Measurements from ENCODE around the gene TM4SF20. TPM values are rescaled to one million over a fixed set of nuclear protein-coding genes. Genes with fewer than 3 reads are reported as not detected.
A peak's percentile ranks its signal among the peaks of the same experiment; 100 is the strongest.

The TM4SF20 gene
- total RNA-seq, 6 experiments from 2014 or later, result 0.09 to 0.34 (median 0.22) TPM

DNA sequence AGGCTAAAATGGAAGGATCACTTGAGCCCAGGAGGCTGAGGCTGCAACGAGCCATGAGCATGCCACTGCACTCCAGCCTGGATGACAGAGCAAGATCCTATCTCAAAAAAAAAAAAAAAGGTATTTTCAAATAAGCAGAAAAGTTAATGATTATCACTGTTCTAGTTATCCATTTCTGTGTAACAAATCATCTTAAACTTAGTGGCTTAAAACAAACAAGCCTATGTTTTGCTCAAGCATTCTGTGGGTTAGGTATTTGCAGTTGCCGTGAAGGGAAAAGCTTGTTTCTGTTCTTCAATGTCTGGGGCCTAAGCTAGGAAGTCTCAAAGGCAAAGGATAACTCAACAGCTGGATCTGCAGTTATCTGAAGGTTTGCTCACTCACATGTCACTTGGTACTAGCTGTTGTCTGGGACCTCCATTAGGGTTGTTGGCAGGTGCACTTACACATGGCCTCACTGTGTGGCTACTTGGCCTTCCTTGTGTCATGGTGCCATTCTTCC lies 40.0 kb downstream of the TM4SF20 start:
- H3K4me3 Mint-ChIP-seq, result no peak overlapping the region
- DNase-seq, result no peak
- no peaks in the 10 kb centered on the region for H3K4me1 Mint-ChIP-seq (ENCODE audit: low read depth)
- H3K27ac Mint-ChIP-seq, result no peak overlapping the region
- no peaks in the 10 kb centered on the region for H3K27me3 Mint-ChIP-seq (ENCODE audit: insufficient read depth)
- peaks cover 25% of the 10 kb centered on the region for H3K36me3 Mint-ChIP-seq (ENCODE audit: low read depth)
- TF ChIP-seq, protein P1, sequence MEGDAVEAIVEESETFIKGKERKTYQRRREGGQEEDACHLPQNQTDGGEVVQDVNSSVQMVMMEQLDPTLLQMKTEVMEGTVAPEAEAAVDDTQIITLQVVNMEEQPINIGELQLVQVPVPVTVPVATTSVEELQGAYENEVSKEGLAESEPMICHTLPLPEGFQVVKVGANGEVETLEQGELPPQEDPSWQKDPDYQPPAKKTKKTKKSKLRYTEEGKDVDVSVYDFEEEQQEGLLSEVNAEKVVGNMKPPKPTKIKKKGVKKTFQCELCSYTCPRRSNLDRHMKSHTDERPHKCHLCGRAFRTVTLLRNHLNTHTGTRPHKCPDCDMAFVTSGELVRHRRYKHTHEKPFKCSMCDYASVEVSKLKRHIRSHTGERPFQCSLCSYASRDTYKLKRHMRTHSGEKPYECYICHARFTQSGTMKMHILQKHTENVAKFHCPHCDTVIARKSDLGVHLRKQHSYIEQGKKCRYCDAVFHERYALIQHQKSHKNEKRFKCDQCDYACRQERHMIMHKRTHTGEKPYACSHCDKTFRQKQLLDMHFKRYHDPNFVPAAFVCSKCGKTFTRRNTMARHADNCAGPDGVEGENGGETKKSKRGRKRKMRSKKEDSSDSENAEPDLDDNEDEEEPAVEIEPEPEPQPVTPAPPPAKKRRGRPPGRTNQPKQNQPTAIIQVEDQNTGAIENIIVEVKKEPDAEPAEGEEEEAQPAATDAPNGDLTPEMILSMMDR (IDR thresholded peaks at IDR 0.05), result no peak
- H3K9me3 Mint-ChIP-seq, result no peaks in the 10 kb centered on the region

DNA sequence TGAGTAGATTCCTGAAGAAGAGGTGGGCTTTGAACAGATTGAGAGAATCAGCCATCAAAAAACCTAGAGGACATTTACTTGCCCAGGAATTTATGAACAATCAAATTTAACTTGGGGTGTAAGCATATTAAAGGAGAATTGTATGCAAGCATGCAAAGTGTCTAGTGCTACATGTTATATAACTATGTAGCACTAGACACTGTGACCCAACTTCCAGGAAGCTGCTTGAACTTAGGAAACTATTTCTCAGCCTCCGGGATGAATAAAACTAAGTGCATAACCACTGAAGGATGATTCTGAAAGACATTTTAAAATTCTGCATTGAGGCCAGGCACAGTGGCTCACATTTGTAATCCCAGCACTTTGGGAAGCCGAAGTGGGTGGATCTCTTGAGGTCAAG lies 41.7 kb downstream of the TM4SF20 start:
- Mint-ChIP-seq H3K4me1 (ENCODE audit: low read depth) (no peaks in the 10 kb centered on the region), H3K27ac (no peak overlapping the region), H3K4me3 (no peak overlapping the region), H3K36me3 (ENCODE audit: low read depth) (peaks cover 29% of the 10 kb centered on the region), H3K27me3 (ENCODE audit: insufficient read depth) (no peaks in the 10 kb centered on the region), H3K9me3 (no peaks in the 10 kb centered on the region)
- no peak for DNase-seq
- TF ChIP-seq, protein P1 (IDR thresholded peaks at IDR 0.05), result no peak

- Mint-ChIP-seq H3K4me3 (no peak overlapping the region), H3K27ac (no peak overlapping the region), H3K9me3 (no peaks in the 10 kb centered on the region), H3K4me1 (ENCODE audit: low read depth) (no peaks in the 10 kb centered on the region), H3K27me3 (ENCODE audit: insufficient read depth) (no peaks in the 10 kb centered on the region), H3K36me3 (ENCODE audit: low read depth) (peaks cover 41% of the 10 kb centered on the region)
- DNase-seq, result no peak
- TF ChIP-seq, protein P1 (IDR thresholded peaks at IDR 0.05), result no peak
Measured at GRCh38 chr2:227335713-227336112, 43.4 kb downstream of the TM4SF20 start.

DNA sequence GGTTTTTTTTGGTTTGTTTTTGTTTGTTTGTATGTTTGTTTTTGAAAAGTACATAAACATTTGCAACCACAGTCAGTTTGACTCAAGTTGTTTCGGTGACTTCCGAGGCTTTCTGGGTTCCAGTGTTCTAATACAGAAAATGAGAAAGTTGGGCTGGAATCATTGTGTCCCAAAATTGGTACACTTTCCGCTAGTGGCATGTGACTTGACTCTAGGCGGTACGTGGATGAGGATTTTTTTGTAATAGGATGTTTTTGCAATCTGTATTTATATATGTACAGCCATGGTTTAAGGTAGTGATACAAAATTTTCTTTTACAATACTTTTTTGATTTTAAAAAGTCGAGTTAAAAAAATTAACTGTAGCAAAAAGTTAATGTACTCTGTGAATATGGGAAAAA lies 52.3 kb downstream of the TM4SF20 start:
- no peaks in the 10 kb centered on the region for H3K27me3 Mint-ChIP-seq (ENCODE audit: insufficient read depth)
- TF ChIP-seq, protein P1 (IDR thresholded peaks at IDR 0.05), result no peak
- no peak overlapping the region; the same call in 1 of the 2 replicates for H3K27ac Mint-ChIP-seq
- peaks cover 36% of the 10 kb centered on the region for H3K4me1 Mint-ChIP-seq (ENCODE audit: low read depth)
- H3K36me3 Mint-ChIP-seq (ENCODE audit: low read depth), result peaks cover 23% of the 10 kb centered on the region
- H3K9me3 Mint-ChIP-seq, result peaks cover 5% of the 10 kb centered on the region; the same call in 1 of the 2 replicates
- H3K4me3 Mint-ChIP-seq, result peak overlapping the region; percentile 91
- no peak for DNase-seq

- TF ChIP-seq, protein P1 (IDR thresholded peaks at IDR 0.05), result no peak
- Mint-ChIP-seq H3K9me3 (peaks cover 6% of the 10 kb centered on the region; the same call in 1 of the 2 replicates), H3K4me1 (ENCODE audit: low read depth) (peaks cover 36% of the 10 kb centered on the region), H3K27me3 (ENCODE audit: insufficient read depth) (no peaks in the 10 kb centered on the region), H3K4me3 (peak overlapping the region; percentile 91), H3K27ac (peak overlapping the region; percentile 88), H3K36me3 (ENCODE audit: low read depth) (peaks cover 20% of the 10 kb centered on the region; the same call in 1 of the 2 replicates)
- DNase-seq, result peak; percentile 30
Measured at GRCh38 chr2:227325839-227326195, 53.3 kb downstream of the TM4SF20 start.
